C4-2B (cell line): ENCODE measurements around the gene DCHS2.

Experiments used
- H3K27ac ChIP-seq: fragments of 450-650 bp; 2 replicates; pipeline ENCODE4 v1.5.1; 2017
- ZFX ChIP-seq: fragments of 450-650 bp; IDR thresholded peaks from 2 replicates; pipeline ENCODE4 v1.6.1; 2017
- TF ChIP-seq, protein P1 (sequence below): fragments of 450-650 bp; conservative IDR thresholded peaks from 2 replicates; pipeline ENCODE4 v1.5.1; 2017; ENCODE audit warnings: mild to moderate bottlenecking

Gene DCHS2

DNA sequence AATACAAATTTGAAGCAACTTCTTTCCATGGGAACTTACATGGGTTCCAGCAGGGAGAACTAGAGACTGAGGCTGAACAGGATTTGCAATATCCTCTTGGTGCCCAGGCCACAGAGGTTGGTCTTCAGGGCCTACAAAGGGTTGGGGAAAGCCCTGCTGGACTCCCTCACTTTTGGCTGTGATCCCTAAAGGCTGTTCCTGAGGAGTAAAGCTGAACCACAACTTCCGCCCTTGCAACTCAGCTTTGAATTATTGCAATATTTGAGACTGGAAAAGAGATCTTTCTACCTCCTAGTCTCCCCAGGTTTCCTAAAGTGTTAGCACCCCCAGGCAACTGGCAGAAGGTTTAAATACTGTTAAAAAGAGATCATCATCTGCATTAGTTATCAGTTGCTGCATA is 26.9 kb downstream of the DCHS2 start:
- no peak overlapping the region for H3K27ac ChIP-seq
- no peak for TF ChIP-seq ZFX
- TF ChIP-seq, protein P1, sequence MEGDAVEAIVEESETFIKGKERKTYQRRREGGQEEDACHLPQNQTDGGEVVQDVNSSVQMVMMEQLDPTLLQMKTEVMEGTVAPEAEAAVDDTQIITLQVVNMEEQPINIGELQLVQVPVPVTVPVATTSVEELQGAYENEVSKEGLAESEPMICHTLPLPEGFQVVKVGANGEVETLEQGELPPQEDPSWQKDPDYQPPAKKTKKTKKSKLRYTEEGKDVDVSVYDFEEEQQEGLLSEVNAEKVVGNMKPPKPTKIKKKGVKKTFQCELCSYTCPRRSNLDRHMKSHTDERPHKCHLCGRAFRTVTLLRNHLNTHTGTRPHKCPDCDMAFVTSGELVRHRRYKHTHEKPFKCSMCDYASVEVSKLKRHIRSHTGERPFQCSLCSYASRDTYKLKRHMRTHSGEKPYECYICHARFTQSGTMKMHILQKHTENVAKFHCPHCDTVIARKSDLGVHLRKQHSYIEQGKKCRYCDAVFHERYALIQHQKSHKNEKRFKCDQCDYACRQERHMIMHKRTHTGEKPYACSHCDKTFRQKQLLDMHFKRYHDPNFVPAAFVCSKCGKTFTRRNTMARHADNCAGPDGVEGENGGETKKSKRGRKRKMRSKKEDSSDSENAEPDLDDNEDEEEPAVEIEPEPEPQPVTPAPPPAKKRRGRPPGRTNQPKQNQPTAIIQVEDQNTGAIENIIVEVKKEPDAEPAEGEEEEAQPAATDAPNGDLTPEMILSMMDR, result no peak

DNA sequence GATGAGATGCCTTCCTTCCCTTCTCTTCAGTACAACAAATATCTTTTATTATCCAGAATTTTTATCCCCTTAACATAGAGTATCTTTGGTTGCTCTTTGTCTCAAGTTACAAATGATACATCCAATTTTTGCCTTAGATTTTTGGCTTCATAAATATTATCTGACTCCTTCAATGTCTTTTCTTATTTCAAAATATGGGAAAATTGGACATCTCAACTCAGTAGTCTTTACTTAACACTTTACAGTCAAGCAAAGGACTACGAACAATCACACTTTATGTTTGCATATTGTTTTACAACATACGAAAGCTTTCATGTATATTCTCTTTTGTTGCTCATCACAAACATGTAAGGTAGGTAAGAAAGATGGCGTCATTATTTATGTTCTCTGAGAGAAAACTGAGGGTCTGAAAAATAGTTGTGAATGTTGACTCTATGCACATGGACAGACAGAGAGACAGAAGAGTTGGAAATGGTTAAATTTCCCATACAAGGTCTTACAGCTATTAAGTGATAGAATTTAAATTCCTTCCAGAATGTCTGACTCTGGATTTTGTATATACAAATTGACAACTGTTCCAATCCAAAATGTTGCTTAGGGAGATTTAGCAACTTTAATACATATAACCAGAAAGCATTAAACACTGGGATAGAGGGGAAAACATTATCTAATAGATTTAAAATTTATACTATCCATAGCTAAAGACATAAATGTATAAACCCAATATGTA is 29.4 kb downstream of the DCHS2 start:
- no peak overlapping the region for H3K27ac ChIP-seq
- TF ChIP-seq, protein P1, result no peak
- no peak for TF ChIP-seq ZFX

DNA sequence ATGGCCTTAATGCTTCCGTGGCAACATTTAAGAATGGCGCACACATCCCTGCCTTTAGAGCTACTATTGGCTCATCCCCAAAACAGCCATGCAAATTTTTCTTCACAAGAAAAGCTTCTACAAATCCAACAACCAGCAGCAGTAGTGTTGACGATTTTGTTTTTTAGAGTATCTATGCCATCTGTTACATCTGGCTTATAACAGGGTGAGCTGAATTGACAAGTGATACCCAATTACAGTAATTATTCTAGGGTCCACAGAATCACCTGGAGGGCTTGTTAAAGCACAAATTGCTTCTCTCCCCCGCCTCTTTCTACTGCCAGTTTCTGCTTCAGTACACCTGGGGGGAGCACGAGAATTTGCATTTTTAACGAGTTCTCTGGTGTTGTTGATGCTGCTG is 34.1 kb downstream of the DCHS2 start:
- TF ChIP-seq, protein P1, result no peak
- no peak for TF ChIP-seq ZFX
- H3K27ac ChIP-seq, result no peak overlapping the region

- H3K27ac ChIP-seq, result no peak overlapping the region
- no peak for TF ChIP-seq ZFX
- TF ChIP-seq, protein P1, result no peak
Measured at GRCh38 chr4:154456889-154457288, 34.7 kb downstream of the DCHS2 start.

DNA sequence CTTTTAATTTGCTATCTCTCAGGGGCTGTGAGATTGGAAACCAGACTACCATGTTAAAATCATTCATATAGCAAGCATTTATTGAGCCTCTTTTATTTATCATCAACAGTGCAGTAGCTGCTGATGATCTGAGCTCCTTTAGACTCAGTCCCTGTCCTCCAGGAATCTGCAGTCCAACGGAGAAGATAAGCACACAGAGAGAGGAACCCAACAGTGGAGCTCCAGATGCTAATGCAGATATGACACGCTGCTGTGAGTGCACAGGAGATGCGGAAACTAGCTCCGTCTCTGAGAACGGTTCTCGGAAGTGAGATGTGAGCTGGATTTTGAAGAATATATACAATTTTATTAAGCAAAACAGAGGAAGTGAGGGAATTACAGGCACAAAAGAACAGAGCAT is 35.4 kb downstream of the DCHS2 start:
- TF ChIP-seq, protein P1, result no peak
- TF ChIP-seq ZFX, result no peak
- no peak overlapping the region for H3K27ac ChIP-seq

- no peak overlapping the region for H3K27ac ChIP-seq
- TF ChIP-seq ZFX, result no peak
Measured at GRCh38 chr4:154455111-154455510, 36.5 kb downstream of the DCHS2 start.

- no peak for TF ChIP-seq ZFX
- TF ChIP-seq, protein P1, result no peak
- H3K27ac ChIP-seq, result no peak overlapping the region
Measured at GRCh38 chr4:154454710-154455109, 36.9 kb downstream of the DCHS2 start.

- no peak for TF ChIP-seq ZFX
- TF ChIP-seq, protein P1, result no peak
- H3K27ac ChIP-seq, result no peak overlapping the region
Measured at GRCh38 chr4:154452798-154453346, 38.7 kb downstream of the DCHS2 start.
